SHP77 (cell line): ENCODE results near the gene ADD1.

Source experiments
- DNase-seq, 2 experiments: peaks; one replicate each; lab custom pipeline; 2025; lab: John Stamatoyannopoulos, UW

ADD1 gene

GRCh38 chr4:2859514-2859913, 15.9 kb downstream of the ADD1 start:
- no peak for DNase-seq

- DNase-seq, result no peak
Observed at GRCh38 chr4:2860391-2861348, 17.0 kb downstream of the ADD1 start.

GRCh38 chr4:2861631-2862436, 18.2 kb downstream of the ADD1 start:
- no peak for DNase-seq

- DNase-seq, result no peak
Observed at GRCh38 chr4:2862528-2862927, 18.9 kb downstream of the ADD1 start.

GRCh38 chr4:2863649-2864048, 20.0 kb downstream of the ADD1 start:
- DNase-seq, result no peak

- no peak for DNase-seq
Observed at GRCh38 chr4:2865196-2865780, 21.6 kb downstream of the ADD1 start.

GRCh38 chr4:2866160-2866861, 22.7 kb downstream of the ADD1 start:
- DNase-seq, result no peak

GRCh38 chr4:2866891-2867290, 23.2 kb downstream of the ADD1 start:
- no peak for DNase-seq

GRCh38 chr4:2867758-2868491, 24.3 kb downstream of the ADD1 start:
- no peak for DNase-seq

- DNase-seq, result no peak
Observed at GRCh38 chr4:2868877-2869487, 25.3 kb downstream of the ADD1 start.

GRCh38 chr4:2869659-2870058, 26.0 kb downstream of the ADD1 start:
- no peak for DNase-seq

- DNase-seq, result no peak
Observed at GRCh38 chr4:2870082-2870481, 26.4 kb downstream of the ADD1 start.

GRCh38 chr4:2871466-2871865, 27.8 kb downstream of the ADD1 start:
- no peak for DNase-seq

- no peak for DNase-seq
Observed at GRCh38 chr4:2871911-2872310, 28.3 kb downstream of the ADD1 start.

GRCh38 chr4:2873329-2873728, 29.7 kb downstream of the ADD1 start:
- no peak for DNase-seq

- DNase-seq, result no peak
Observed at GRCh38 chr4:2874861-2875260, 31.2 kb downstream of the ADD1 start.

- DNase-seq, result no peak
Observed at GRCh38 chr4:2875556-2875955, 31.9 kb downstream of the ADD1 start.

GRCh38 chr4:2878346-2878745, 34.7 kb downstream of the ADD1 start:
- DNase-seq, result no peak

- no peak for DNase-seq
Observed at GRCh38 chr4:2879026-2879425, 35.4 kb downstream of the ADD1 start.

GRCh38 chr4:2881431-2881830, 37.8 kb downstream of the ADD1 start:
- DNase-seq, result no peak

GRCh38 chr4:2882341-2882740, 38.7 kb downstream of the ADD1 start:
- no peak for DNase-seq
